DND-41 (cell line): ENCODE measurements around the gene MED14.

Experiments used
- EZH2 ChIP-seq: IDR thresholded peaks from 3 replicates; pipeline ENCODE4 v1.6.1; 2012; ENCODE audit warnings: borderline replicate concordance, low read depth, mild to moderate bottlenecking, moderate library complexity, low read length, inconsistent platforms; ENCODE audit not compliant: severe bottlenecking
- TF ChIP-seq, protein P1 (sequence below): IDR thresholded peaks from 2 replicates; pipeline ENCODE4 v1.5.1; 2012; ENCODE audit warnings: borderline replicate concordance, low read length, moderate library complexity, mild to moderate bottlenecking; ENCODE audit not compliant: poor library complexity, severe bottlenecking; ENCODE audit errors: extremely low read depth

DNA sequence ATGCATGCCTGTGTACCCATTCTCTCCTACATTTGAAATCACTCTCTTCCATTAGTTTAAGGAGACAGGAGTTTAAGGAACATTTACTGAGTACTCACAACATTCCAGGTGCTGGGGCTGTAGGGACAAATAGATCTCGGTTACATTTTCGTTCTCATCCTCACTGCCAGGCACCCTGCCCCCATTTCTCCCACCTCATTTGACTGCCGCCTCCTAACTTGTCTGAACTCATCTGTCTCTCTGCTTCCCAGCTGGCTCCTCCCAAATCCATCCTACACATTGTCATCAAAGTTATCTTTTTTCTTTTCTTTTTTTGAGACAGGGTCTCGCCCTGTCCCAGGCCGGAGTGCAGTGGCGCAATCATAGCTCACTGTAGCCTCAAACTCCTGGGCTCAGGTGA, 131.9 kb downstream of the MED14 start:
- TF ChIP-seq, protein P1, sequence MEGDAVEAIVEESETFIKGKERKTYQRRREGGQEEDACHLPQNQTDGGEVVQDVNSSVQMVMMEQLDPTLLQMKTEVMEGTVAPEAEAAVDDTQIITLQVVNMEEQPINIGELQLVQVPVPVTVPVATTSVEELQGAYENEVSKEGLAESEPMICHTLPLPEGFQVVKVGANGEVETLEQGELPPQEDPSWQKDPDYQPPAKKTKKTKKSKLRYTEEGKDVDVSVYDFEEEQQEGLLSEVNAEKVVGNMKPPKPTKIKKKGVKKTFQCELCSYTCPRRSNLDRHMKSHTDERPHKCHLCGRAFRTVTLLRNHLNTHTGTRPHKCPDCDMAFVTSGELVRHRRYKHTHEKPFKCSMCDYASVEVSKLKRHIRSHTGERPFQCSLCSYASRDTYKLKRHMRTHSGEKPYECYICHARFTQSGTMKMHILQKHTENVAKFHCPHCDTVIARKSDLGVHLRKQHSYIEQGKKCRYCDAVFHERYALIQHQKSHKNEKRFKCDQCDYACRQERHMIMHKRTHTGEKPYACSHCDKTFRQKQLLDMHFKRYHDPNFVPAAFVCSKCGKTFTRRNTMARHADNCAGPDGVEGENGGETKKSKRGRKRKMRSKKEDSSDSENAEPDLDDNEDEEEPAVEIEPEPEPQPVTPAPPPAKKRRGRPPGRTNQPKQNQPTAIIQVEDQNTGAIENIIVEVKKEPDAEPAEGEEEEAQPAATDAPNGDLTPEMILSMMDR, result no peak
- TF ChIP-seq EZH2, result no peak
